IPS DF 6.9 (cell line): ENCODE measurements around the gene GJC3.
"Not testable (repeated sequence)": the region's sequence is repeated elsewhere in the genome, so short reads cannot be mapped to it uniquely, and the experiment has no call there.

Source experiments
- DNase-seq: peaks from one replicate; pipeline ENCODE4 v3.0.0-alpha.2; 2013; ENCODE audit warnings: low read depth, low spot score
- H3K27ac ChIP-seq: one replicate; pipeline ENCODE4 v1.5.1; 2013; ENCODE audit warnings: low read length, control low read depth
- H3K27me3 ChIP-seq: 2 replicates; pipeline ENCODE4 v1.6.1; 2013; ENCODE audit warnings: mild to moderate bottlenecking, low read length; ENCODE audit not compliant: control insufficient read depth, insufficient read depth
- H3K36me3 ChIP-seq: 2 replicates; pipeline ENCODE4 v1.6.1; 2013; ENCODE audit warnings: low read length; ENCODE audit not compliant: control insufficient read depth, insufficient read depth
- H3K4me1 ChIP-seq: 2 replicates; pipeline ENCODE4 v1.6.1; 2013; ENCODE audit warnings: low read length; ENCODE audit not compliant: control insufficient read depth, insufficient read depth
- H3K4me3 ChIP-seq: 2 replicates; pipeline ENCODE4 v1.5.1; 2013; ENCODE audit warnings: mild to moderate bottlenecking, low read length
- H3K9me3 ChIP-seq: 2 replicates; pipeline ENCODE4 v1.6.1; 2013; ENCODE audit warnings: low read length, inconsistent platforms; ENCODE audit not compliant: control insufficient read depth, insufficient read depth
- WGBS: extraction: QIAGEN DNeasy Blood & Tissue Kit; methylation state at CpG from one replicate; pipeline ENCODE4 v1.1.7; 2013; ENCODE audit warnings: mixed read lengths, missing lambda C conversion rate; ENCODE audit not compliant: insufficient read length, insufficient coverage; 5-methylcytosine and 5-hydroxymethylcytosine counted together

Gene GJC3, protein sequence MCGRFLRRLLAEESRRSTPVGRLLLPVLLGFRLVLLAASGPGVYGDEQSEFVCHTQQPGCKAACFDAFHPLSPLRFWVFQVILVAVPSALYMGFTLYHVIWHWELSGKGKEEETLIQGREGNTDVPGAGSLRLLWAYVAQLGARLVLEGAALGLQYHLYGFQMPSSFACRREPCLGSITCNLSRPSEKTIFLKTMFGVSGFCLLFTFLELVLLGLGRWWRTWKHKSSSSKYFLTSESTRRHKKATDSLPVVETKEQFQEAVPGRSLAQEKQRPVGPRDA

DNA sequence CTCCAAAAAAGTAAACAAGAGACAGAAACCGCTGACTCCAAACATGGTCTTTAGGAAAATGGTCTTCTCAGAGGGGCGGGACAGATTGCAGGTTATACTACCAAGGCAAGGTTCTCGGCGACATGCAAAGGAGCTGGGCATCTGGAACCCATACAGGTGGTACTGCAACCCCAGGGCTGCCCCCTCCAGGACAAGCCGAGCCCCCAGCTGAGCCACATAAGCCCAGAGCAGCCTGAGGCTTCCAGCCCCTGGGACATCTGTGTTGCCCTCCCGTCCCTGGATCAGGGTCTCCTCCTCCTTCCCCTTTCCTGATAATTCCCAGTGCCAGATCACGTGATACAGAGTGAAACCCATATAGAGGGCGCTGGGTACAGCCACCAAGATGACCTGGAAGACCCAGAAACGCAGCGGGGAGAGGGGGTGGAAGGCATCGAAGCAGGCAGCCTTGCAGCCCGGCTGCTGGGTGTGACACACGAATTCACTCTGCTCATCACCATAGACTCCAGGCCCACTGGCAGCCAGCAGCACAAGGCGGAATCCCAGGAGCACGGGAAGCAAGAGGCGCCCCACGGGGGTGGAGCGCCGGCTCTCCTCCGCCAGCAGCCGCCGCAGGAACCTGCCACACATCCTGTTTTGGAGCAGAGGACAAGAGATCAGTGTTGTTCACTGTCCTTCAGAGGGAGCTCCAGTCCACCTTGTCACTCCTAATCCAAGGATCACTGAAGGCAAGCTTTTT is at the start of gene GJC3:
Gene GJC3, minus strand, starts transcription at position 627 of the 736 bp plus-strand sequence. Its CDS starts 0 bp downstream, at position 627.
- Histone ChIP-seq H3K27ac (no peak within 1 kb of the TSS), H3K4me3 (peak within 1 kb of the TSS; percentile 35; the same call in 1 of the 2 replicates), H3K36me3 (no peaks in the 10 kb centered on the region), H3K9me3 (no peaks in the 10 kb centered on the region), H3K4me1 (peaks cover 3% of the 10 kb centered on the region; the same call in 1 of the 2 replicates), H3K27me3 (no peaks in the 10 kb centered on the region)
- DNase-seq, result no peak
- WGBS, result no CpG with 5 or more reads among the region's 22 CpGs

DNA sequence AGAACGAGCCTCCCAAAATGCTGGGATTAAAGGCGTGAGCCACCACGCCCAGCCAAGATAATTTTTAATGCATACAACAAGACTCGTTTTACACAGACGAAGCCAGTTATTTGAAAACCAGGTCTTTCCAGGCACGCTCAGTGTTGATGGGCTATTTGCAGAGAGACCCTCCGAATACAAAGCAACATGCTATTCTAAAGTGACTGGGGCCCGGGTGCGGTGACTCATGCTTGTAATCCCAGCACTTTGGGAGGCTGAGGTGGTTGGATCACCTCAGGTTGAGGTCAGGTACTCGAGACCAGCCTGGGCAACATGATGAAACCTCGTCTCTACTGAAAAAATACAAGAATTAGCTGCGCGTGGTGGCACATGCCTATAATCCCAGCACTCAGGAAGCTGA is 47.2 kb upstream of the GJC3 start:
- Histone ChIP-seq H3K4me1 (peaks cover 4% of the 10 kb centered on the region; the same call in 1 of the 2 replicates), H3K36me3 (no peaks in the 10 kb centered on the region), H3K4me3 (no peak overlapping the region), H3K27me3 (no peaks in the 10 kb centered on the region), H3K9me3 (no peaks in the 10 kb centered on the region), H3K27ac (no peak overlapping the region)
- DNase-seq, result no peak
- no CpG with 5 or more reads among the region's 13 CpGs for WGBS

DNA sequence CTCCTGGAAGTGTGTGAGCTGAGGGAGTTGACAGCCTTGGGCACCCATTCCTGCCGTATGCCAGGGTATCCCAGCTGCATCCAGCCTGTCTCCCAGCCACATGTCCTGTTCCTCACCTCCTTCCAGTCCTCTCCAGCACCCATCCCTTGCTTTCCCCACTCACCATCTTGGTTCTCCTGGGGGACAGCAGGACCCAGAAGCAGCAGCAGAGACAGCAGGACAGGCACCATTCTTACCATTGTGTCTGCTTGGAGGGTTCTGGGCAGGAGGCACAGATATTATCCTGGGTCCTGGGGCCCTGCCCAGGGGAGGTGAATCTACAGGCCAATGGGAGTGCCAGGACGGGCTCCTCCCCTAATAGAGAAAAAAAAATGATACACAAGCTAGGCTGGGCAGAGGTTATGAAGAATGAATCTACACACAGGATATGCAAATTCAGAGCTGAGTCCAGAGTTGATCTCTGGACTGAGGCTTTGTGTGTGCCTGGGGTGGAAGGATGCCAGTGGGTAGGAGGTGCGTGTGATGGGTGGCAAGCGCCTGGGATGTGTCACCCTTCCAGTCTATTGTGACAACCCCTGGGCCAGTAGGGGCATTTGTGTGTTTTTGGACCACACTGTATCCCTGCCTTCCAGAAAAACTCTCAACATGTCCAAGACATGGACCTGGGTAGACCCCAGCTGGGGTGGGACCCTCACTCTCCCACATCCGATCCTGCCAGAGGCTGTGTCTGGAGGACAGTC is 46.5 kb upstream of the GJC3 start, which contains the start of gene AZGP1:
Gene AZGP1, minus strand, starts transcription at position 250 of the 740 bp plus-strand sequence. Its CDS starts 11 bp downstream, at position 239.
- DNase-seq, result no peak
- Histone ChIP-seq H3K27ac (no peak within 1 kb of the TSS), H3K36me3 (no peaks in the 10 kb centered on the region), H3K27me3 (no peaks in the 10 kb centered on the region), H3K4me1 (peaks cover 4% of the 10 kb centered on the region; the same call in 1 of the 2 replicates), H3K4me3 (no peak within 1 kb of the TSS), H3K9me3 (no peaks in the 10 kb centered on the region)
- WGBS, result no CpG with 5 or more reads among the region's 5 CpGs

DNA sequence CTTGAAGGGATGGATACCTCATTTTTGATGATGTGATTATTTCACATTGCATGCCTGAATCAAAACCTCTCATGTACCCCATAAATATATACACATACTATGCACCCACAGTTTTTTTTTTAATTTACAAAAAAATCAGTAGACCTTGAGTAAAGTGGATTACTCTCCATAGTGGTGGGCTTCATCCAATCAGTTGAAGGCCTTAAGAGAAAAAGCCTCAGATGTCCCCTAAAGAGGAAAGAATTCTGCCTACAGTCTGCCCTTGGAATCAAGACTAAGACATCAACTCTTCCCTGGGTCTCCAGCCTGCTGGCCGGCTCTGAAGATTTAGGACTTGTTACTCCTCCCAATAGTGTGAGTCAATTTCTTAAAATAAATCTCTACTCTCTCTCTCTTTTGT is 45.3 kb upstream of the GJC3 start:
- Histone ChIP-seq H3K4me3 (no peak overlapping the region), H3K9me3 (no peaks in the 10 kb centered on the region)
- no CpG with 5 or more reads among the region's 1 CpG for WGBS

DNA sequence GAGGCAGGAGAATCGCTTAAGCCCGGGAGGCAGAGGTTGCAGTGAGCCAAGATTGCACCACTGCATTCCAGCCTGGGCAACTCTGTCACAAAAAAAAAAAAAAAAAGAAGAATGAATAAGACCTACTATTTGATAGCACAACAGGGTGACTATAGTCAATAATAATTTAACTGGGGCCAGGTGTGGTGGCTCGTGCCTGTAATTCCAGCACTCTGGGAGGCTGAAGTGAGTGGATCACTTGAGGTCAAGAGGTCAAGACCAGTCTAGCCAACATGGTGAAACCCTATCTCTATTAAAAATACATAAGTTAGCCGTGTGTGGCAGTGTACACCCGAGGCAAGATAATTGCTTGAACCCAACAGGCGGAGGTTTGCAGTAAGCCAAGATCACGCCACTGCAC is 44.4 kb upstream of the GJC3 start:
- not testable (repeated sequence) for H3K27ac ChIP-seq, H3K4me1 ChIP-seq, H3K4me3 ChIP-seq, H3K9me3 ChIP-seq, H3K36me3 ChIP-seq, DNase-seq, H3K27me3 ChIP-seq
- WGBS, result no CpG with 5 or more reads among the region's 7 CpGs

More for the DNA sequence above, 45.3 kb upstream of the GJC3 start:
- Histone ChIP-seq H3K4me1 (peaks cover 2% of the 10 kb centered on the region; the same call in 1 of the 2 replicates), H3K27ac (no peak overlapping the region), H3K27me3 (no peaks in the 10 kb centered on the region), H3K36me3 (no peaks in the 10 kb centered on the region)
- DNase-seq, result no peak

DNA sequence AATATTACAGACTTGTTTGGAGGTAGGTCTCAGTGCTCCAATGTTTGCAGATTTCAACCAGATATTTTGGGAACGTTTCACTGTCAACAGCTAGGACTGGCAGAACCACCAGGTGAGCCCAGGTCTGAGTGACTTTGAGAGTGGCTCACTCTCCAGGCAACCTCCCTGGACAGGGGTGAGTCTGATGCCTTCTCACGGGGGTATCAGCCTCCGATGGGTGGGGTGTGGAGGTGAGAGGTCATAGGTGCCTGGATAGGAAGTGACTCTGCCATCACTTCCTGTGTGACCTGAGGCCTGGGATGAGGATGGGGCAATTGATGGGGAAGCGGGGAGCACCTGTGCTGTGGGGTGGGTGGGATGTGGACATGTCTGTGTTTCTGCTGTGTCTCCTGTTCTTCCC is 41.8 kb upstream of the GJC3 start:
- Histone ChIP-seq H3K4me1 (peaks cover 2% of the 10 kb centered on the region; the same call in 1 of the 2 replicates), H3K4me3 (no peak overlapping the region), H3K27ac (no peak overlapping the region), H3K27me3 (no peaks in the 10 kb centered on the region), H3K9me3 (no peaks in the 10 kb centered on the region), H3K36me3 (no peaks in the 10 kb centered on the region)
- WGBS, result no CpG with 5 or more reads among the region's 4 CpGs
- DNase-seq, result no peak

DNA sequence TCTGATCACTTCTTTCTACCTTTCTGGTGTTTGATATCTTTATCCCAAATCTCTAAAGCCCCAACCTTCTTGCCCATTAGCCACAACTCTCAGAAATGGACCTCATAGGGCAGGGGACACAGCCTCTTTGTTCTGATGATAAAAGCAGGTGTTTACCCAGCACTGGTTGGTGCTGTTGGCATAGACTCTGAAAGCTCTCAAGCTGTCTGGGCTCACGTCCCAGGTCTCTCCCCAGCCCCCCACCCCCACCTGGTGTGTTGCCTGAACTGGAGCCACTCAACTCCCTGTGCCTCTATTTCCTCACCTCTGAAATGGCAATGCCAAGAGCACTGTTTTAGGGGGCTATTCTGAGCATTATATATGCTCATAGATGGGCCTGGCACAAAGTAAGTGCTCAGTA is 40.4 kb upstream of the GJC3 start:
- not testable (repeated sequence) for DNase-seq, H3K36me3 ChIP-seq, H3K9me3 ChIP-seq, H3K27me3 ChIP-seq, H3K4me3 ChIP-seq, H3K4me1 ChIP-seq, H3K27ac ChIP-seq
- no CpG with 5 or more reads among the region's 1 CpG for WGBS

DNA sequence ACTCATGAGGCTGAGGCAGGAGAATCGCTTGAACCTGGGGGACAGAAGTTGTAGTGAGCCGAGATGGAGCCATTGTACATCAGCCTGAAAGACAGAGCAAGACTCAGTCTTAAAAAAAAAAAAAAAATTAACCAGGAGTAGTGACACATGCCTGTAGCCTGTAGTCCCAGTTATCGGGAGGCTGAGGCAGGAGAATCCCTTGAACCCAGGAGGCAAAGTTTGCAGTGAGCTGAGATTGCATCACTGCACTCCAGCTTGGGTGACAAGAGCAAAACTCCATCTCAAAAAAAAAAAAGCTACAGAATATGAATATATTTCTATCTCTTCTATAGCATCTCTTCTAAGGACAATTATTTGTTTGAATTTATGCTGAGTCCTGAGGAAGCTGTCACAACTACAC is 39.9 kb upstream of the GJC3 start:
- H3K4me3 ChIP-seq, result no peak overlapping the region
- no peaks in the 10 kb centered on the region for H3K4me1 ChIP-seq
- H3K27me3 ChIP-seq, result no peaks in the 10 kb centered on the region
- no peak for DNase-seq
- H3K36me3 ChIP-seq, result no peaks in the 10 kb centered on the region
- H3K27ac ChIP-seq, result no peak overlapping the region
- WGBS, result no CpG with 5 or more reads among the region's 3 CpGs
- no peaks in the 10 kb centered on the region for H3K9me3 ChIP-seq

DNA sequence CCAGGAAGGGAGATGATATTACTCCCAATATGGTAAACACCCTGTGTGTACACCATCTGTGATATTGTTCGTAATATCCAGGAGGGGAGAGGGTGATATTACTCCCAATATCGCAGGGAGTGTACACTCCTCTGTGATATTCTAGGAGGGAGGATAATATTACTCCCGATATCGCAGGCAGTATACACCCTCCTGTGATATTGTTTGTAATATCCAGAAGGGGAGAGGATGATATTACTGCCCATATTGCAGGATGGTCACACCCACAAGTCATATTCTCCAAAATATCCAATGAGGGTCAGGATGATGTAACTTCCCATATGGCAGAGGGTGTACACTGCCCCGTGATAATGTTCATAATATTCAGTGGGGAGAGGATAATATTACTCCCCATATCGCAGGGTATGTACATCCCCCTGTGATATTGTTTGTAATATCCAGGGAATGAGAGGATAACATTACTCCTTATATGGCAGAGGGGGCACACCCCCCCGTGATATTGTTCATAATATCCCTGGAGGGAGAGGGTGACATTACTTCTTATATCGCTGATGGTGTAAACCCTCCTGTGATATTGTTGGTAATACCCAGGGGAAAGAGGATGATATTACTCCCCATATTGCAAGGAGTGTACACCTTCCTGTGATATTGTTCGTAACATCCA is 29.3 kb upstream of the GJC3 start:
- no peak overlapping the region for H3K27ac ChIP-seq
- no CpG with 5 or more reads among the region's 9 CpGs for WGBS
- H3K9me3 ChIP-seq, result no peaks in the 10 kb centered on the region
- H3K4me3 ChIP-seq, result no peak overlapping the region
- no peak for DNase-seq
- H3K36me3 ChIP-seq, result no peaks in the 10 kb centered on the region
- H3K27me3 ChIP-seq, result no peaks in the 10 kb centered on the region
- no peaks in the 10 kb centered on the region for H3K4me1 ChIP-seq

DNA sequence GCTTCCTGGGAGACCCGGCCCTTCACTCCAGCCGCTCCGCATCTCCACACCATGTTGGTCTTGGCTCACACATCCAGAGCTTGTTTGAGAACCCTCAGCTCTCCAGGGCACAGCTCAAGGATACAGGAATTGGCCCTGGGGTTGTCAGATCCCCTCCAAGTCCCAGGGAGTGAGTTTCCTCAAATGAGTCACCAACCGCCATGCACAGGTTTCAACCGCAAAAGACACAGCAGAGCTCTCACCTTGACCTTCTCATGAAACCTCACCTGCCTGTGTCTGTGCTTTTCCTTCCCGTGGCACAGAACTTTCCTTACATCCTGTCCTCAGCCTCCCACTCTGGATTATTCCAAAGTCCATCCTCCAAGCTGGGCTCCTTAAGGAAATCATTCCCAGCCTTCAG is 25.8 kb upstream of the GJC3 start:
- Histone ChIP-seq H3K4me3 (no peak overlapping the region), H3K36me3 (no peaks in the 10 kb centered on the region), H3K9me3 (no peaks in the 10 kb centered on the region; the same call in 1 of the 2 replicates), H3K4me1 (no peaks in the 10 kb centered on the region), H3K27ac (no peak overlapping the region), H3K27me3 (no peaks in the 10 kb centered on the region)
- no CpG with 5 or more reads among the region's 6 CpGs for WGBS
- DNase-seq, result no peak
